Endodermal cell (in vitro differentiated cells): ENCODE data around the gene LPA. TPM values are rescaled to one million over a fixed set of nuclear protein-coding genes. Genes with fewer than 3 reads are reported as not detected.

Experiments
- DNase-seq: peaks from one replicate; pipeline ENCODE4 v3.0.0-alpha.2; 2017
- H3K27ac ChIP-seq: 2 replicates; pipeline ENCODE4 v1.5.1; 2013; ENCODE audit warnings: mild to moderate bottlenecking, low read depth, low read length, moderate library complexity
- H3K27me3 ChIP-seq: 2 replicates; pipeline ENCODE4 v1.6.1; 2013; ENCODE audit warnings: mild to moderate bottlenecking, low read length, moderate library complexity; ENCODE audit not compliant: insufficient read depth, control insufficient read depth, poor library complexity, severe bottlenecking
- H3K36me3 ChIP-seq: 2 replicates; pipeline ENCODE4 v1.7.0; 2013; ENCODE audit warnings: mild to moderate bottlenecking, low read length, moderate library complexity; ENCODE audit not compliant: control insufficient read depth, insufficient read depth
- H3K4me1 ChIP-seq: one replicate; pipeline ENCODE4 v1.7.0; 2013; ENCODE audit warnings: low read length; ENCODE audit not compliant: control insufficient read depth, insufficient read depth
- H3K4me3 ChIP-seq: 2 replicates; pipeline ENCODE4 v1.5.1; 2013; ENCODE audit warnings: mild to moderate bottlenecking, low read length, moderate library complexity
- H3K9ac ChIP-seq: 2 replicates; pipeline ENCODE4 v1.6.1; 2013; ENCODE audit warnings: mild to moderate bottlenecking, low read length, moderate library complexity; ENCODE audit not compliant: poor library complexity, severe bottlenecking; ENCODE audit errors: extremely low read depth
- H3K9me3 ChIP-seq: 2 replicates; pipeline ENCODE4 v1.6.1; 2013; ENCODE audit warnings: mild to moderate bottlenecking, low read length, moderate library complexity; ENCODE audit not compliant: control insufficient read depth
- H3K27ac Mint-ChIP-seq: 2 replicates; pipeline ENCODE4 v1.8.0; 2020; ENCODE audit warnings: mixed read lengths
- H3K27me3 Mint-ChIP-seq: 2 replicates; pipeline ENCODE4 v1.8.0; 2021; ENCODE audit warnings: mild to moderate bottlenecking, mixed read lengths; ENCODE audit not compliant: insufficient read depth
- H3K36me3 Mint-ChIP-seq: 2 replicates; pipeline ENCODE4 v1.8.0; 2020; ENCODE audit warnings: low read depth, mixed read lengths
- H3K4me1 Mint-ChIP-seq: 2 replicates; pipeline ENCODE4 v1.8.0; 2020; ENCODE audit warnings: mixed read lengths
- H3K4me3 Mint-ChIP-seq: 2 replicates; pipeline ENCODE4 v1.8.0; 2020; ENCODE audit warnings: mild to moderate bottlenecking, moderate library complexity, mixed read lengths
- H3K9me3 Mint-ChIP-seq: 2 replicates; pipeline ENCODE4 v1.8.0; 2020; ENCODE audit warnings: mild to moderate bottlenecking, mixed read lengths
- CTCF ChIP-seq: fragments of 200-600 bp; sonication (generic); conservative IDR thresholded peaks from 2 replicates; pipeline ENCODE4 v1.5.0; 2021; ENCODE audit warnings: antibody characterized with exemption, mild to moderate bottlenecking
- WGBS, 2 experiments: methylation state at CpG; one replicate each; pipeline versions ENCODE4 v1.1.5 to v1.1.7; 2013; ENCODE audit warnings: missing lambda C conversion rate in 2 of 2, mixed read lengths in 1 of 2; ENCODE audit not compliant: insufficient coverage in 1 of 2, insufficient read length in 1 of 2; 5-methylcytosine and 5-hydroxymethylcytosine counted together
- total RNA-seq, 2 donors: library from RNA; stranded (reverse); fragmentation: NEBNext Ultra II Directional in 1 of 2; extraction: Animal tissue kit (Norgen Biotek cat#: 25700) in 1 of 2; gene quantifications; 2 replicates in 1 of 2; 3 replicates in 1 of 2; pipeline ENCODE4 v1.2.1, GENCODE V29; 2021

Gene LPA
- total RNA-seq, 2 donors from 2014 or later: 0.46 to 3.6 TPM

- Mint-ChIP-seq H3K4me3 (no peak overlapping the region), H3K27ac (no peak overlapping the region), H3K27me3 (peaks cover 15% of the 10 kb centered on the region), H3K9me3 (peaks cover 13% of the 10 kb centered on the region), H3K36me3 (no peaks in the 10 kb centered on the region), H3K4me1 (no peaks in the 10 kb centered on the region)
- WGBS, 2 experiments: 48 to 63% methylated on average over 3 of the region's 3 CpGs
- H3K9me3 ChIP-seq: no peaks in the 10 kb centered on the region
- DNase-seq: no peak
- H3K36me3 ChIP-seq: no peaks in the 10 kb centered on the region
- H3K4me3 ChIP-seq: no peak overlapping the region
- H3K4me1 ChIP-seq: no peaks in the 10 kb centered on the region
- no peak overlapping the region for H3K27ac ChIP-seq
- peaks cover 13% of the 10 kb centered on the region for H3K27me3 ChIP-seq
- no peak for TF ChIP-seq CTCF
- H3K9ac ChIP-seq: no peak overlapping the region
Measured at GRCh38 chr6:160662429-160662828, 1.6 kb downstream of the LPA start.

- H3K36me3 ChIP-seq: no peaks in the 10 kb centered on the region
- H3K9me3 Mint-ChIP-seq: peaks cover 25% of the 10 kb centered on the region
- H3K4me3 Mint-ChIP-seq: no peak overlapping the region
- no peaks in the 10 kb centered on the region for H3K9me3 ChIP-seq
- WGBS, 2 experiments: 80 to 90% methylated on average over 2 to 3 of the region's 3 CpGs
- DNase-seq: no peak
- no peak overlapping the region for H3K27ac Mint-ChIP-seq
- H3K9ac ChIP-seq: no peak overlapping the region
- H3K4me1 Mint-ChIP-seq: no peaks in the 10 kb centered on the region
- H3K27me3 Mint-ChIP-seq: peaks cover 4% of the 10 kb centered on the region
- TF ChIP-seq CTCF: no peak
- no peaks in the 10 kb centered on the region for H3K4me1 ChIP-seq
- H3K27ac ChIP-seq: no peak overlapping the region
- no peak overlapping the region for H3K4me3 ChIP-seq
- peaks cover 6% of the 10 kb centered on the region for H3K27me3 ChIP-seq
- H3K36me3 Mint-ChIP-seq: no peaks in the 10 kb centered on the region
Measured at GRCh38 chr6:160661216-160661615, 2.9 kb downstream of the LPA start.

- peaks cover 33% of the 10 kb centered on the region for H3K9me3 Mint-ChIP-seq
- no peaks in the 10 kb centered on the region for H3K4me1 Mint-ChIP-seq
- Histone ChIP-seq H3K4me3 (no peak overlapping the region), H3K9me3 (no peaks in the 10 kb centered on the region), H3K27ac (no peak overlapping the region), H3K4me1 (no peaks in the 10 kb centered on the region), H3K36me3 (no peaks in the 10 kb centered on the region), H3K9ac (no peak overlapping the region), H3K27me3 (no peaks in the 10 kb centered on the region)
- no peak overlapping the region for H3K4me3 Mint-ChIP-seq
- 89 to 100% methylated on average over 1 to 5 of the region's 6 CpGs for WGBS, 2 experiments
- no peak for DNase-seq
- H3K36me3 Mint-ChIP-seq: no peaks in the 10 kb centered on the region
- TF ChIP-seq CTCF: no peak
- H3K27ac Mint-ChIP-seq: no peak overlapping the region
- H3K27me3 Mint-ChIP-seq: no peaks in the 10 kb centered on the region
Measured at GRCh38 chr6:160659562-160659961, 4.5 kb downstream of the LPA start.
